ENCODE measurements around the gene MED25. TPM values are rescaled to one million over a fixed set of nuclear protein-coding genes. Genes with fewer than 3 reads are reported as not detected.
A peak's percentile ranks its signal among the peaks of the same experiment; 100 is the strongest.

MED25 gene
- total RNA-seq, 1 experiment from 2014 or later = 93.0 TPM

- intact Hi-C loops (cut with micrococcal nuclease; ENCODE audit: unreplicated experiment) = loop anchor here (5.0 kb wide), 1 partner anchor 102 kb away; the partner anchor contains the start of gene AP2A1
- H3K9me3 ChIP-seq (ENCODE audit: low read depth, low read length, poor library complexity, severe bottlenecking) = no peaks in the 10 kb centered on the region
- CTCF ChIA-PET = interaction anchor here (0.6 kb wide), 1 partner anchor 21 kb away, joined by 3 read pairs; no protein-coding TSS in a partner anchor
- BruUV-seq (replicated peaks) = no TSS peak
- no peak for DNase-seq (ENCODE audit: low spot score)
- peaks cover 33% of the 10 kb centered on the region for H3K4me1 ChIP-seq (ENCODE audit: insufficient read depth, low read length, poor library complexity, severe bottlenecking)
- TF ChIP-seq CTCF (conservative IDR thresholded peaks at IDR 0.05; ENCODE audit: low read depth, low read length) = no peak
- no peak for TF ChIP-seq EZH2 (IDR thresholded peaks at IDR 0.05; ENCODE audit: borderline replicate concordance, low read depth, low read length, poor library complexity, severe bottlenecking)
- H3K27ac ChIP-seq (ENCODE audit: low read depth, low read length, poor library complexity, severe bottlenecking) = peak overlapping the region; percentile 90
- POLR2A ChIA-PET (ENCODE audit: low non-redundant PET) = interaction anchor here (0.8 to 1.0 kb wide), 2 partner anchors 61 to 64 kb away, joined by 4 to 10 read pairs; partner anchors contain the start of genes ATF5 and NUP62
- H3K4me3 ChIP-seq (ENCODE audit: low read depth, low read length, poor library complexity, severe bottlenecking) = peak overlapping the region; percentile 52
- no peaks in the 10 kb centered on the region for H3K27me3 ChIP-seq (replicated peaks; ENCODE audit: insufficient read depth, low read depth, low read length, poor library complexity)
- H3K36me3 ChIP-seq (ENCODE audit: insufficient read depth, low read length, poor library complexity, severe bottlenecking) = peaks cover 18% of the 10 kb centered on the region
Measured at GRCh38 chr19:49869009-49869483, 51.0 kb downstream of the MED25 start.

GRCh38 chr19:49869484-49870308 lies 51.6 kb downstream of the MED25 start:
- no TSS peak for BruUV-seq (replicated peaks)
- intact Hi-C loops (cut with micrococcal nuclease; ENCODE audit: unreplicated experiment) = loop anchor here (5.0 to 10.0 kb wide), 2 partner anchors 102 to 375 kb away; partner anchors contain the start of genes AP2A1 and RPS11
- no peaks in the 10 kb centered on the region for H3K27me3 ChIP-seq (replicated peaks; ENCODE audit: insufficient read depth, low read depth, low read length, poor library complexity)
- no peaks in the 10 kb centered on the region for H3K9me3 ChIP-seq (ENCODE audit: low read depth, low read length, poor library complexity, severe bottlenecking)
- POLR2A ChIA-PET (ENCODE audit: low non-redundant PET) = interaction anchor here (0.8 to 1.0 kb wide), 2 partner anchors 60 to 64 kb away, joined by 4 to 10 read pairs; partner anchors contain the start of genes ATF5 and NUP62
- peaks cover 33% of the 10 kb centered on the region for H3K4me1 ChIP-seq (ENCODE audit: insufficient read depth, low read length, poor library complexity, severe bottlenecking)
- TF ChIP-seq EZH2 (IDR thresholded peaks at IDR 0.05; ENCODE audit: borderline replicate concordance, low read depth, low read length, poor library complexity, severe bottlenecking) = no peak
- TF ChIP-seq CTCF (conservative IDR thresholded peaks at IDR 0.05; ENCODE audit: low read depth, low read length) = no peak
- peaks cover 11% of the 10 kb centered on the region for H3K36me3 ChIP-seq (ENCODE audit: insufficient read depth, low read length, poor library complexity, severe bottlenecking)
- CTCF ChIA-PET = interaction anchor here (0.6 kb wide), 1 partner anchor 21 kb away, joined by 3 read pairs; no protein-coding TSS in a partner anchor
- H3K27ac ChIP-seq (ENCODE audit: low read depth, low read length, poor library complexity, severe bottlenecking) = peak overlapping the region; percentile 79
- peak; percentile 100 for DNase-seq (ENCODE audit: low spot score)
- H3K4me3 ChIP-seq (ENCODE audit: low read depth, low read length, poor library complexity, severe bottlenecking) = peak overlapping the region; percentile 52

GRCh38 chr19:49870309-49870901 lies 52.3 kb downstream of the MED25 start:
- TF ChIP-seq CTCF (conservative IDR thresholded peaks at IDR 0.05; ENCODE audit: low read depth, low read length) (no peak), EZH2 (IDR thresholded peaks at IDR 0.05; ENCODE audit: borderline replicate concordance, low read depth, low read length, poor library complexity, severe bottlenecking) (no peak)
- Histone ChIP-seq H3K4me3 (ENCODE audit: low read depth, low read length, poor library complexity, severe bottlenecking) (peak overlapping the region; percentile 52), H3K36me3 (ENCODE audit: insufficient read depth, low read length, poor library complexity, severe bottlenecking) (peaks cover 7% of the 10 kb centered on the region), H3K27ac (ENCODE audit: low read depth, low read length, poor library complexity, severe bottlenecking) (peak overlapping the region; percentile 79), H3K4me1 (ENCODE audit: insufficient read depth, low read length, poor library complexity, severe bottlenecking) (peaks cover 32% of the 10 kb centered on the region), H3K9me3 (ENCODE audit: low read depth, low read length, poor library complexity, severe bottlenecking) (no peaks in the 10 kb centered on the region), H3K27me3 (replicated peaks; ENCODE audit: insufficient read depth, low read depth, low read length, poor library complexity) (no peaks in the 10 kb centered on the region)
- no peak for DNase-seq (ENCODE audit: low spot score)
- ChIA-PET POLR2A (ENCODE audit: low non-redundant PET) (no interaction called here), CTCF (no interaction called here)
- BruUV-seq (replicated peaks) = no TSS peak
- intact Hi-C loops (cut with micrococcal nuclease; ENCODE audit: unreplicated experiment) = loop anchor here (10.0 kb wide), 1 partner anchor 376 kb away; the partner anchor contains the start of gene RPS11
